ENCODE data around the gene GNAT1.

Gene GNAT1

DNA sequence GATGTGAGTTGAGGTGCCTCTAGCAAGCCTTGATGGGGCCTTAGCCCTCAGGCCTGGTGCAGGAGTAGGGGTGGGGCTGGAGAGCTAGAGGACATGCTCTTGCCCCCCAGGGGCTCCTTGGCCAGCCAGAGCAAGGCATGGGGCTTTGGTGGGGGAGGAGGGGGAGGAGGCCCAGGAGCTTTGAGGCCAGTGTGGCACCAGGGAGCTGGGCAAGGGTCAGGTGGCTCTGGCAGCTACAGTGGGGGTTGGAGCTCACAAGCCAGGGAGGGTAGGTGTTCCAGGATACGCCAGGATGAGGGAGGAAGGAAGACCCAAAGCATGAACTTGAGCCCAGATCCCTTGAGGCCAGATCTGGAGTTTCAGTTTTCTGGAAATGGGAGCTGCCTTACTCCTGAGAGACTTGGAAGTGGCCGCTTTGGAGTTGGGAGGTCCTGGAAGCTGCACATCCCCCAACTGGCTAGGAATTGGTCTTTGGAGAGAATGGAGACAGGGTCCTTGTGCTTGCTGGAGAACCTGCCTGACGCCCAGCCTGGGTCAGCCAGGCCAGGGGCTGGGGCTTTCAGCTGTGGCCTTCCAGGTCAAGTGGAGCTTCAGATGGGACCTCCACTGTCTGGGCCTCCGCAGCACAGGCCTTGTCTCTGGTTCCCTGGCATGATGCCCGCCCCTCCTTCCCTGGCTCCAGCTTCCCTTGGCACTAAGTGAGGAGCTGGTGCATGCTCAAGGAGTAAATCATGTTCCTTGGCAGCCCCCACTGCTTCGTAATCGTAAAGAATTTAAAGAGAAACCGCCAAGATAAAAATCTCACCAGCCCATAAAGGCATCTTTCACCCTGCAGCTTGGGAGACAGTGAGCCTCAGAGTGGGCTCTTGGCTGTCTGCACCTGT is 27.6 kb upstream of the GNAT1 start:
- DNase-seq (ENCODE audit: low read depth): no peak

DNA sequence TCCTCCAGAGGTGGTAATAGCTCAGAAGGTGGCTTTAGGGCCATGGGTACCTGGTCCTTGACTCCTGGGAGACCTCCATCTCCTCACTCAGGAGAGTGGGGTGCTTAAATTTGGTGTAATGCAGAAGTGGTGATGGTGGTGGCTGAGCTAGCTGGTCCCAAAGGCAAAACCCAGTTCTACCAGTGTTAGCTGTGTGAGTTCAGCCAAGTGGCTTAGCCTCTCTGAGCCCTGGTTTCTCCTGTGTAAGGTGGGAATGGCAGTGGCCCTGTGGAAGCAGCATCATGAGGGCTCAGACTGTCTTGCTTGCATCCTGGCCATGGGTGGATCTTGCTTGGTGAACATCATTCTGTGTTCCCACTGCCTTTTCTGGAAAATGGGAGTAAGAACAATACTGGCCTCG is 26.9 kb upstream of the GNAT1 start:
- no peak for DNase-seq (ENCODE audit: low read depth)

DNA sequence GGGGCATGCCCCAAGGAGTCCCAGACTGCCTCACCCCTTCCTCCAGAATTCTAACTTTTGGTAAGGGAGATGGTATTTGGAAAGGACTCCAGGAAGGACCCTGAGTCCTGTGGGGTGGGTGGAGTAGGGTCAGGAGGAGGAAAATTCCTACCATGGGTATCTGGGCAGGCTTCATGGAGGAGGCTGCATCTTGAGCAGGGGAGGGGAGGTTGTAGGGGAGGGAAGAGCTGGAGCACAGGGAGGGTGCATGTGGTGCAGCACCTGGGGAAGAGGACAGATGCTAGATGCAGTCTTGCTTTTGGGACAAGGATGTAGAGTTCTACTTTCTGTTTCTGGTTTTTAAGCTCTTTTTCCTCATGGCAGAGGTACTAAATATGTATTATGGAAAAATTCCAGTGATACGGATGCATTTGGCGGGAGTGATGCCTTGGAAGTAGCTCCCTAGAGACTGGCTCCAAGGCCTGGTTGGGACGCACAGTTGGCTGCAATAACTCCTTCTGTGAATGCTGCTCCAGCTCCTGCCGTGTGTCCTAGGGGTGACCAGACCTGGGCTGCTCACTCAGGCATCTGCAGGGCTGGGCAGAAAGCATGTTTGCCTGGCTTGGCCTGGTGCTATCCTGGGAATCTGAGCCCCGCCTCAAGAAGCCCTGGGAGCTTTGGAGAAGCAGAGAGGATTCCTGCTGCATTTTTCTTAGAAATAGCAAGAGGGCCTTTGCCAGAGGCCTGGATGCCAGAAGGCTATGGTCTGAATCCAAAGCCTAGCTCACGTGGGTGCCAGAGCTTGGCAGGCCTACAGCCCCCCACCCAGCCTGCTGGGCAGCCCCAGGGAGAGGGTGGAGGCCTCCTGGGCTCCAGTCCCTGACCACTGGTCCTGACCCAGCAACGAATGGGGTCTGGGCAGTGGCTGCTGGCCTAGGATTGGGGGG is 26.2 kb upstream of the GNAT1 start:
- DNase-seq (ENCODE audit: low read depth): no peak

DNA sequence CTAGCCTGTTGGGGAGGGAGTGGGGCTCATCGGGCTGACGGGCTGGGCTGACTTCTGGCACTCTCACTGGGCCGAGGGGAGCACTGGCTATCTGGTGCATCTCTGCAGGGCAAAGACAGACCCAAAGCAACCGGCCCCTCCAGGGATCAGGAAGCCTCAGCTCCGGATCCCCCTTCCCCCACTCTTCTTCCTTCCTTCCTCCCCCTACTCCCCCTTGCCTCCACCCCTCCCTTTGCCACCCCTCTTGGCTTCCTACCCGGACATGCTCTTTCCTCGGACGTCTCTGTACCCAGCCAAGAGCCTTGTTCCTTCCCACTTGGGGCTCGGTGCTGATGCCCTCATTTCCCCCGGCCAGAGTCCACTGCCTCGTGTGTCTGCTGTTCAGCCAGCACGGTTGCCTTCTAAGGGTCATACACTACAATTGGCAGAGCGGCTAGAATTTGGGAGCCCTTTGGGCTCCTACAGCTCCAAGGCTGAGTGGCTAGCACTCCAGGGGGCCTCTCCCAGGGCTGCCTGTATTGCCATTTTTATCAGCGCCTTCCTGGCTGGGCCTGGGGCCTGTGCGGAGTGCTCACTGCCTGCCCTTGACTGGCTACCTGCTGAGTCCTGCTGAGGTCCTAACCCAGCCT is 25.4 kb upstream of the GNAT1 start:
- no peak for DNase-seq (ENCODE audit: low read depth)

DNA sequence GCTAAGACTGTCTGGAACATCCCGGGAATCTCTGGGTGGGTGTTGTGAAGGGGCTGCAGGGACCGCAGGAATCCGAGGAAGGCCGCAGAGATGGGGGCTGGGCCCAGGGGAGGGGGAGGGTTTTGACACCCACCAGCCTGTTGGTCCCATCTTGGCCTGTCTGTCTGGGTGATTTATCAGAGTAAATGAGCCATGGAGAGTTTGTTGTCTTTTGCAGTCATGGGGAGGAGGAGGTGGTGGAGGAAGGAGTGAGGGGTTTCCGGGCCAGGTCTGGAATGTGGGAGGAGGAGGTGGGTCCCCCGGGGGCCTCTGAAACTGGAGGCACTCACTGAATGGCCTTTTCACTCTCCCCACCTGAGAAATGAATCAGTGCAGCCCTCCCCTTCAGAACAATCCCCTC is 24.8 kb upstream of the GNAT1 start:
- no peak for DNase-seq (ENCODE audit: low read depth)

DNA sequence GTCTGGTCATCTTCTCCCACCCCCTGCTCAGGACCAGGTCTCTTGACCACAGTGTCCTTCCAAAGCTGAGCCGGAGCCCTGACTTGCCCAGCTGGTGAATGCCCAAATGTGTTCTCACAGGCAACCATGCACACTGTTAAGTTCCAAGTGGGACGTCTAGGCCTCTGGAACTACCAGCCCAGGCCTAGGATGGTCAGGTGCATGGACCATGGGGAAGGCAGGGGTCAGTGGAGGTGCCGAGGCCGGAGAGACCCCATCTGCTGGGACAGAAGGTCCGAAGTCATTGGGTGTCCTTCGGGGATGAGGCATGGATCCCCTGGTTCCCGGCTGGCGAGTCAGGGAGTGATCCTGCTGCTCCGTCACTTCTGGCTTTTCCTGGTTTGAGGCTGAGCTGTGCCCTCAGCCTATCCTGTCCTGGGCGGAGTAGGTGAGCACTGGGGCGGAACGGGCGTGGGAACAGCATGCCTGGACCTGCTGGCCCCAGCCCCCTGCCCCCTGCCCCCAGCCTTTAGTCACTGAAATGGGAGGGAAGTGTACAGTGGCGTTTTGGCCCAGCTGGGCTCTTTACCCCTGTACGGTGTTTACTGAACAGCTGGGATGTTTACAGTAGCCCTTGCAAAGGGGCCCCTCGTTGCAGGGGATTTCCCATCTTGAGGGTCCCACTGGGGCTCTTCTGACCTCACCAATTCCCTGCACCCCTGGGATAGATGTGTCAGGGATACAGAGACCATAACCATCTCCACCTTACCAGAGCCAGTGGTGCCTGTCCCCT is 24.2 kb upstream of the GNAT1 start:
- no peak for DNase-seq (ENCODE audit: low read depth)

DNA sequence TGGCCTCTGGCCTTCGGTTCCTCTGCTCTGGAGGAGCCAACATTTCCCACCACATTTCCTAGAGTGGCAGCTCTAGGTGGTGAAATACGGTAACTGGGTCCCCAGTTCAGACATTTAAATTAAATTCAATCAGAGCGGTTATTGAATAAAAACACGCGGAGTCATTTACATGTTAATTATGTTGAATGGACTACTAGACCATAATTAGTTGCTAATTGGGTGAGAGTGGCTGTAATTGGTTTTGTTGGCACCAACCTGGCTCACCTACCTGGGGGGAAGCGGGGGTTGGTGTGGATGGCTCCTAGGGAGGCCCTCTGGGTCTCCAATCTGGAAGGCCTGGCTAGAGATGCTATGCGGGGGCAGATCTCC is 23.6 kb upstream of the GNAT1 start:
- no peak for DNase-seq (ENCODE audit: low read depth)

DNA sequence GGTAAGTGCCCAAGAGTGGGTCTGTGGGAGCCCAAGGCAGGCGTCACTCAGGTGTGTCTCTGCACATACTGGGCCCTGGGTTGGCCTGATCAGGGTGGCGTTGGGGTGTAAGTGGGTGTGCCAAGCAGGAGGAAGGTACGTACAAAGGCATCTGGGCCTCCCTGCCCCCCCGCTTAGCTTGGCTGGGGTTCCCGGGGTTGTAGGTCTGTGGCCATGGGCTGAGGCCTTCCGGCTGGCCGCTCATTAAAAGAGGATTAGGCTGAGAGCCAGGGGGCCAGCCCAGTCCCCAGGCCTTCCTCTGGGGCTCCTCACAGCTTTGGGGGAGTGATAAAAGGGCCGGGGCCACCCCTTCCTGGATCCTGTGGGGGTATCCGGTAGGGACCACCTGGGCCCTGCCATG is 23.0 kb upstream of the GNAT1 start:
- DNase-seq (ENCODE audit: low read depth): no peak

DNA sequence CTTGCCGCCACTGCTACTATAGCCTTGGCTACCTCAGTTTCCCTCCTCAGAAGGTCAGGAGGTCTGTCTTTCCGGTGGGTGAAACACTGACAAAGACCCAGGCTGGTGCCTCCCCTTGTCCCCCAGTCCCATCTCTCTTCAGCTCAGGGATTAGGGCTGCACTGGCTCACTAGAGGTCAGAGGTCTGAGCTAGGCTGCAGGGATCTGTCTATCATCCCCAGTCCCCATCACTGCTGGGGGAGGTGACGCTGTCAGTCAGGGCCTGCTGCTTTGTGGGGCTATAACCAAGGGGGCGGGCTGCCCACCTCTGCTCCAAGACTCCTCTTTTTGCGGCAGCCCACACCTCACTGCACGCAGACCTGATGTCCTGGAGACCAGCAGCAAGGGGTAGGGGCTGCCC is 22.6 kb upstream of the GNAT1 start:
- DNase-seq (ENCODE audit: low read depth): no peak

DNA sequence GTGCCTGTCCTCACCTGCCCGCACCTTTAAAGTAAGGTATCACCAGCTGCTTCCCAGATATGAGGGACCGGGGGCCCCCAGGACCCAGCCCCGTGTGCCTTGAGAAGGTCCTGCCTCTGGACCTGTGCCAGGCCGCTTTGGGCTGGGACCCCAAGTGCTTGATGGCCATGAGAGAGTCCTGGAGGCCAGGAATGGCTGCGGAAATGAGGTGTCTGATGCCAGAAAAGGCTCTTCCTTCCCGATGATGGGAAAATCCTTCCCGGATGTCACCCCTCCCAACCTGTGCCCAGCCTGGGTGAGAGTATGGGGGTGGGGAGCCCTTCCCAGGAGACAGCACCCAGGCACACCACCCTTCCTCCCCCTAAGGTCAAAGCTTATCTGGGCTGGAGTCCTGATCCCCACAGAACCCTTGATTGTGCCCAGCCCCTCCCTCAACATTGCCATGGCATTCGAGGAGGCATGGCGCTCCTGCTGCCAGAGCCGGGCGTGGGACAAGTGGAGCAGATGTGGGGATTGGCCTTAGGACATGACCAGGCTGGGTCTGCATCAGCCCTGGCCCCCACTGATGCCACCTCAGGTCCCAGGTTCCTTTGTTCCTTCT is 22.1 kb upstream of the GNAT1 start:
- no peak for DNase-seq (ENCODE audit: low read depth)

DNA sequence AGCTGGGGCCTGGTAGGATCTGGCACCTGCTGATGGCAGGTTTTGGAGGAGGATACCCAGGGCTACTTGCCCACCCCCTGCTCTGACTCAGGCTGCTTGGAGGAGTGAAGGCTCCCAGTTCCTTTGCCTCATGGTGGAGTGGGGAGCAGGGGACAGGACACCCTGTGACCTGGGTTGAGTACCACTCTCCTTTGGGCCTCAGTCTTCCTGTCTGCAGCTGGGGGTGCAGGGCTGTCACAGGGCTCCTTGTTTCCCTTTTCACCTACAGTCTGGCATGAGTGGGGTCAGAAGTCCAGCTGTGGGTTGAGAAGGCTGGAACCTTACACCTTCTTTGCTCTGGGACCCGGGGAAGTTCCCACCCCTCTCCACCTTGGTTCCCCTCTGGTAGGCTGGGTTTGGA is 21.6 kb upstream of the GNAT1 start:
- DNase-seq (ENCODE audit: low read depth): no peak

DNA sequence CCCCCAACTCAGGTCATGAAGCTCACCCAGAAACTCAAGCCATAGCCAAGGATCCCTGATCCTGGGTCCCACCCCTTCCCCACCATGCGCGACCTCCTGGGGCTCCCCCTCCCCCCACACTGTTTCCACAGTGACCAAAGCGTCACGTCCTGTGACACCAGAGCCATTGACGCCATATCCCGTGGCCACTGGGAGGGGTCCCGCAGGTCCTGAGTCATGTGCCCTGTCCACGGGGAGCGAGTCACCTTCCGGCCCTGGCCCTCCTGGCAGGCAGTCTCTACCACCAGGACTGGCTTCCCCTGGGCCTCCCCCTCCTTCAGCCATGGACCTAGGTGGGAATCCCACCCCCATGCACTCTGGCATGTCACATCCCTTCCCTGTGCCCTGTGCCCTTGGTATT is 20.7 kb upstream of the GNAT1 start:
- no peak for DNase-seq (ENCODE audit: low read depth)

DNA sequence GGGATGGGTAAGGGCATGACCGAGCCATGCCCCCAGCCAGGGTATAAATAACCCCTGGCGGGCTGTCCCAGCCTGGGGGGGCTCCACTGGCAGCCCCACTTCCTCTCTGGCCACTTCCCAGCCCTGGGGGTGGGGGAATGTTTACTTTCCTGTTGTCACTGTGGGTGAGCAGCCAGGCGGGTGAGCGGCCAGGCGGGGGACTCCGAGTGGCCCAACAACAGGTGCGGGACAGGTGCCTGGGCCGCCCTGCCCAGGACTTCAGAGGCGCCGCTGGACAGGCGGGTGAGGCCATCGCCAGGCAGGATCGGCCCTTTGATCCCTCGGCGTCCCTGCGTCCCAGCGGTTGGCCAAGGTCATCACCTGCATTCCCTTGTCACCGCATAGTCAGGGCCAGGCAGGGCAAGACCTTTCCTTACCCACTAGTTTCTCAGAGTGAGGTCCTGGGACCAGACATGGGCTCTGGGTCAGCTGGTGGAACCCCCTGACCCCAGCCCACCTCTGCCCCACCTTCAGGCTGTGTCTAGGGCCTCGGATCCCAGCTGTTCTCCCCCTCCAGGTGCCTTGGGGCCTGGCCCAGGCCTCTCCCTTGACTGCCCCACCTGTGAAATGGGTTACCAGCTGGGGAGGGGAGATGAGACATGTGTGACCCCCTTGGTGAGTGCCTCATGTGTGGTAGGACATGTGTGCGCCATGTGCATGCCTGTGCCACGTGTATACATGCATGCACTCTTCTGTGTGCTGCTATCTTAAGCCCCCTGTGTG is 19.7 kb upstream of the GNAT1 start:
- no peak for DNase-seq (ENCODE audit: low read depth)

DNA sequence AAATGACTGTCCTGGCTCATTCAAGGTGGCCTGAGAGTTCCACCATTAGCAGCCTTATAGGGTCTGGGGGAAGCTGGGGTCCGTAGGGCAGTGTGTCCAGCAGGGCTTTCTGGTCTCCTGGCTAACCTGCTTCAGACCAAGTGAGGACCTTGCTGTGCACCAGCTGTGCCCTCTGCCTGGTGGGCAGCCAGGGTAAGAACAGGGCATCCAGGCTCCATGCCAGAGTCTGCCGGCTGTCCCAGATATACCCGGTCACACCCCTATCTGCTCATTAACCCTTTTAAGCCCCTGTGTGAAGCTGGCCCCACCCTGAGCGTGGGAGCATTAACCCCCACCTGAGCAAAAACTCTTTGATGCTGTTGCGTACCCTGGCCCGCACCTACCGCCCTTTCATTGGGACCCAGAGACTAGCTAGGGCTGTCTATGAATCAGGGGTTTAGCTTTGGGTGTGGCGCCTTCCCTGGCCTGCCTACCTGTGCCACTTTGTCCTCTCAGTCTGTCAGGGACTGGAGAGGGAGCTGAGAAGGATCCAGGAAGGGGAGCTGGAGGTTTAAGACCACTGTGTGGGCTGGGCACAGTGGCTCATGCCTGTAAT is 18.7 kb upstream of the GNAT1 start:
- no peak for DNase-seq (ENCODE audit: low read depth)

DNA sequence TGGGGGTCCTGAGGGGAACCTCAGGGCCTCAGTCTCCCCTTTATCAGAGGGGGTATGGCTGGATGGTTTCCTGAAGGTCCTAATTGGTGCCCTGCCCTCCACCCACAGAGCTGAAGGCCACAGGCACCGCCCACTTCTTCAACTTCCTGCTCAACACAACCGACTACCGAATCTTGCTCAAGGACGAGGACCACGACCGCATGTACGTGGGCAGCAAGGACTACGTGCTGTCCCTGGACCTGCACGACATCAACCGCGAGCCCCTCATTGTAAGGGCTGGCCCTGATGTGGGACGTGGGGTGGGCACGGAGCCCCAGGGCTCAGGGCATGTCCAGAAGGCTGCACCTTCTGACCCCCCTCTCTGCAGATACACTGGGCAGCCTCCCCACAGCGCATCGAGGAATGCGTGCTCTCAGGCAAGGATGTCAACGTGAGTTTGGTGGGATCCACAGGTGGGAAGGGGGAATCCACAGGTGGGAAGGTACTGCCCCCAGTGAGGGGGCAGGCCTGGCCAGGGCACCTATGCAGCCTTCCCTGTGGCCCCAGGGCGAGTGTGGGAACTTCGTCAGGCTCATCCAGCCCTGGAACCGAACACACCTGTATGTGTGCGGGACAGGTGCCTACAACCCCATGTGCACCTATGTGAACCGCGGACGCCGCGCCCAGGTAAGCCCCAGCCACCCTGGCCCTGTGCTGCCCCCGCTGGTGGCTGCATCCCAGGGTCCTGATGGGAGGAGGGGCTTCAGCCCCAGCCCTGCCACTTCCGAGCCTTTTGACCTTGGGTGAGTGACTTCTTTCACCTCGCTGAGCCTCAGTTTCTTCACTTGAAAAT is 17.5 kb upstream of the GNAT1 start:
- no peak for DNase-seq (ENCODE audit: low read depth)

DNA sequence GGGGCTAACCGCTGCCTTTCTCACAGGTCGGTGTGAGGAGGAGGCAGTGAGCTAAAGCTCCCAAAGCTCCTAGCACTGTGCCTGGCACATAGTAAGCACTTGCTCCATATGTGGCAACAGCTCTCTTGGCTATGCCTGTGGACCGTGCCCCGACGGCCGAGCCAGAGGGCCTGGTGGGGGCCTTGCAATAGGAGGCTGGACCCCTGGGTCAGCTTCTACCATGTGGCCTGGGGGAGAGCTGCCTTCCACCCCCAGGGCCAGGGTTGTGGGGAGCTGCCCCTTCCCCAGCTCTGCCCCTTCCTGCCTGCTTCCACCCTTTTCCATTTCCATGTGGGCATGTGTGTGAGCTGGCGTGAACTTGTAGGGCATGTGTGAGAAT is 16.9 kb upstream of the GNAT1 start:
- no peak for DNase-seq (ENCODE audit: low read depth)

DNA sequence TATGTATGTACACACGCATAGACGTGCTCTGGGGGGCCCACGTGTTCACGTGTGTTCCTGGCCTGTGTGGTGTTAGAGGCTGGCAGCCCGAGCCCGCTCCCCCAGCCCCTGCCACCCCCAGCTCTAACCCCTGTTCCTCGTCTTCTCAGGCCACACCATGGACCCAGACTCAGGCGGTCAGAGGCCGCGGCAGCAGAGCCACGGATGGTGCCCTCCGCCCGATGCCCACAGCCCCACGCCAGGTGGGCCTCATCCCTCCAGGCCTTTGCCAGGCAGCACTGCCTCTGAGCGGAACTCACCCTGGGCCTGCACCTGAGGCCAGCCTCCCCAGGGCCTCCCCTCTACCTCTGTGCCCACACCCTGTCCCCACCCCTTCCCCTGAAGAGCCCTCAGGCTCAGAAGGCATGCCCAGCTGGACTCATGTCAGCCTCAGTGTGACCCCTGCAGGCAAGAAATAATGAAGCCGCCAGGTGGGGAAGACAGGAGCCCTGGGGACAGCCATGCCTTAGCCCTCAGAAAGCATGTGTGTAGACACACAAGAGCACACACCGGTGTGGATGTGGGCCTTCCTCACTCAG is 16.4 kb upstream of the GNAT1 start:
- DNase-seq (ENCODE audit: low read depth): no peak

DNA sequence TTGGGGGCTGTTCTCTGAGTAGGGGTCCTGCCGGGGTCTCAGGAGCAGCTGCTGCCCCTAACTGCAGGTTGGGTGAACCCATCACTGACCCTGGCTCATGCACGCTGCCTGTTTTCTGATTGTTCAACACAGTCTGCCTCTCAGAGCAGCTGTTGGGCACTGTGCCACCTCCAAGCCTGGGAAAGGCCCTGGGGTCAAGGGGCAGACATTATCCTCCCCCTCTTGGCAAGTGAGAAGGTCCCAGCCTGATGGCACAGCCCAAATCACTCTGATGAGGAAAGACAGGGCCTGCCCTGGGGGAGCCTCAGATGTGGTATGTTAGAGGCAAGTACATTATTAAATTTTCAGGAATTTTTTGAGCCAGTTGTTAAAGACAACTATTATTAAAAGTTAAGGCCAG is 14.1 kb upstream of the GNAT1 start:
- DNase-seq (ENCODE audit: low read depth): no peak

DNA sequence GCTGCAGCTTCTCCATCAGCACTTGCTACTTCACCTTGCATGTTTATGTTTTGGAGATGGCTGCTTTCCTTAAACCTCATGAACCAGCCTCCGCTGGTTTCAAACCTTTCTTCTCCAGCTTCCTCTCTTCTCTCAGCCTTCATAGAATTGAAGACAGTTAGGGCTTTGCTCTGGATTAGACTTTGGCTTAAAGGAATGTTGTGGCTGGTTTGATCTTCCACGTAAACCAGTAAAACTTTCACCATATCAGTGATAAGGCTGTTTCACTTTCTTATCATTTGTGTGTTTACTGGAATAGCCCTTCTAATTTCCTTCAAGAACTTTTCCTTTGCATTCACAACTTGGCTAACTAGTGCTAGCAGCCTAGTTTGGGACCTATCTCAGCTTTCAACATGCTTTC is 11.7 kb upstream of the GNAT1 start:
- no peak for DNase-seq (ENCODE audit: low read depth)
